Peyer's patch (tissue), 4 donors: Measurements from ENCODE around the gene CAMK2B.

Source experiments
- CTCF ChIP-seq, 6 experiments: fragments of 450-650 bp in 4 of 6; fragments of 200-600 bp in 2 of 6; sonication (generic) in 1 of 6; IDR thresholded peaks; one replicate each; pipeline ENCODE4 v1.5.1; 2017 to 2019; ENCODE audit warnings: antibody characterized with exemption in 6 of 6, mild to moderate bottlenecking in 3 of 6, moderate library complexity in 1 of 6
- POLR2A ChIP-seq, 2 donors: fragments of 450-650 bp; IDR thresholded peaks; one replicate each; pipeline ENCODE4 v1.5.1; 2017; ENCODE audit warnings: antibody characterized with exemption in 2 of 2, mild to moderate bottlenecking in 2 of 2, moderate library complexity in 2 of 2

DNA sequence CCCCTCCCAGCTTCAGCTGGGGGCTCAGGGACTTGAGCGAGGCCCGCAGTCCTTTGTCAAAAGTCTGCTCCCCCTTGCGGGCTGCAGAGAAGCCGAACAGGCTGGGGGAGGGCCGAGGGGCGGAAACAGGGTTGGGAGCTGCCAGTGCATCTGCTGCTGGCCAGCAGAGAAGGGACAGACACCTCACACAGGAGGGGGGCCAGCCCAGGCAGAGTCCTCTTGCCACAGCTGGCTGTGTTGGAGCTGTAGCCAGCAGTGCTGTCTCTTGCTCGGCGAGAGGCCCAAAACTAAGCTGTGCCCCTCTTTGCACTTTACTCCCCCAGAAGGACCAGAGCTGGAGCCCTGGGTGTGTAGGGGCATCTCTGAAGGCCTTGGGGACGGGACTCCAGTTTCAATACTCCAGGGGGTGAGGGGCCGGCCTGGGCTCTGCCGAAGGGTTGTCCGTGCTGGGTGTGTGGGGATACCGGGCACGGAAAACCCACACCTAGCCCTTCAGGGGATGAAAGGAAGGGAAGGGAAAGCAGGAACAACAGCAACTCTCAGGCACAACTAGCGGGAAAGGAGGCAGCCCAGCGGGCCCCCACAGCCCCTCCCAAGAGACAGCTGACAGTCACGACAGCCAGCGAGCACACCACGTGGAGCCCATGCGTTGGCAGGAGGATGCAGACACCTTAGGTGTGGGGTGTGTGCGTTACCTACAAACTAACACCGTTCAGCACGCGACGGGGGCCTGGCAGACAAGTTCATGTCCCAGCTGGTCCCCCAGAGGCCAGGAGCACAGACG is 106.8 kb downstream of the CAMK2B start:
- TF ChIP-seq POLR2A (IDR thresholded peaks at IDR 0.05) = no peak
- TF ChIP-seq CTCF (IDR thresholded peaks at IDR 0.05) = no peak
